ENCODE data around the gene FCHSD2. TPM values are rescaled to one million over a fixed set of nuclear protein-coding genes. Genes with fewer than 3 reads are reported as not detected.

The FCHSD2 gene
- polyA plus RNA-seq, 1 donor (not counting 4 experiments of a cell fraction or from before 2014, with no cell fraction given): 14.2 TPM

DNA sequence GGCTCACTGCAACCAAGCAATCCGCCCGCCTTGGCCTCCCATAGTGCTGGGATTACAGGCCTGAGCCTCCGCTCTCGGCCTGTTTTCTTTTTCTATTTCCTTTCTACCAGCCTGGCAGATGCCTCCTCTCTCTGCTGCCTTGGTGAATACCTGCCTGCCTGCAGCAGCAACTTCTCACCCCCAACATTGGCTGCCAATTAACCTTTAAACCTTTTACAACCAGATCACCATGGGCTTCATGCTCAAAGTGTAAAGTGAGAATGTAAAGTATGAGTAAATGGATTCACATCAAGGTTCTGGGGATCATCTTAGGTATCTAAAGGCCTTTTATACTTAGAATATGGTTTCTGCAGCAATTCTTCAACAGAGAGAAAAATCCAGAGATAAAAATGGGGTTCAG, 13.0 kb upstream of the FCHSD2 start:
- no peaks in the 10 kb centered on the region for H3K27me3 ChIP-seq (ENCODE audit: control insufficient read depth, extremely low read depth, insufficient read depth, low read length)
- H3K4me1 ChIP-seq (ENCODE audit: control insufficient read depth, extremely low read depth, insufficient read depth, low read length): peaks cover 15% of the 10 kb centered on the region
- H2AFZ ChIP-seq (ENCODE audit: control insufficient read depth, low read length): no peak overlapping the region
- DNase-seq (ENCODE audit: low read depth, low spot score): no peak
- H4K20me1 ChIP-seq (ENCODE audit: control insufficient read depth, extremely low read depth, insufficient read depth, low read length): no peaks in the 10 kb centered on the region
- dilution Hi-C loops (cut with MboI; ENCODE audit: extremely low pct_ligation_motif_present, low sequenced_read_pairs): no loop called here
- TF ChIP-seq, protein P1, sequence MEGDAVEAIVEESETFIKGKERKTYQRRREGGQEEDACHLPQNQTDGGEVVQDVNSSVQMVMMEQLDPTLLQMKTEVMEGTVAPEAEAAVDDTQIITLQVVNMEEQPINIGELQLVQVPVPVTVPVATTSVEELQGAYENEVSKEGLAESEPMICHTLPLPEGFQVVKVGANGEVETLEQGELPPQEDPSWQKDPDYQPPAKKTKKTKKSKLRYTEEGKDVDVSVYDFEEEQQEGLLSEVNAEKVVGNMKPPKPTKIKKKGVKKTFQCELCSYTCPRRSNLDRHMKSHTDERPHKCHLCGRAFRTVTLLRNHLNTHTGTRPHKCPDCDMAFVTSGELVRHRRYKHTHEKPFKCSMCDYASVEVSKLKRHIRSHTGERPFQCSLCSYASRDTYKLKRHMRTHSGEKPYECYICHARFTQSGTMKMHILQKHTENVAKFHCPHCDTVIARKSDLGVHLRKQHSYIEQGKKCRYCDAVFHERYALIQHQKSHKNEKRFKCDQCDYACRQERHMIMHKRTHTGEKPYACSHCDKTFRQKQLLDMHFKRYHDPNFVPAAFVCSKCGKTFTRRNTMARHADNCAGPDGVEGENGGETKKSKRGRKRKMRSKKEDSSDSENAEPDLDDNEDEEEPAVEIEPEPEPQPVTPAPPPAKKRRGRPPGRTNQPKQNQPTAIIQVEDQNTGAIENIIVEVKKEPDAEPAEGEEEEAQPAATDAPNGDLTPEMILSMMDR (optimal IDR thresholded peaks at IDR 0.05 in 1 of 3, IDR thresholded peaks at IDR 0.05 in 1 of 3, conservative IDR thresholded peaks at IDR 0.05 in 1 of 3; ENCODE audit: extremely low read depth in 1 of 3, insufficient read depth in 2 of 3, low read length in 3 of 3): no peak
- TF ChIP-seq EZH2 (IDR thresholded peaks at IDR 0.05; ENCODE audit: low read length): no peak
- no peaks in the 10 kb centered on the region for H3K9me3 ChIP-seq (ENCODE audit: control insufficient read depth, low read depth, low read length)
- H3K9ac ChIP-seq (ENCODE audit: control insufficient read depth, extremely low read depth, insufficient read depth, low read length): no peak overlapping the region
- H3K79me2 ChIP-seq (ENCODE audit: control insufficient read depth, insufficient read depth, low read length): no peaks in the 10 kb centered on the region
- no peaks in the 10 kb centered on the region for H3K9me1 ChIP-seq (ENCODE audit: control insufficient read depth, extremely low read depth, insufficient read depth, low read length)
- no peak overlapping the region for H3K27ac ChIP-seq (ENCODE audit: control insufficient read depth, insufficient read depth, low read length)
- H3K36me3 ChIP-seq (ENCODE audit: control insufficient read depth in 2 of 2, extremely low read depth in 1 of 2, insufficient read depth in 2 of 2, low read length in 2 of 2): no peaks in the 10 kb centered on the region
- no peak for FAIRE-seq
- no peak overlapping the region for H3K4me3 ChIP-seq (ENCODE audit: control insufficient read depth in 2 of 3, extremely low read depth in 1 of 3, insufficient read depth in 2 of 3, low read depth in 1 of 3, low read length in 3 of 3)
- H3K4me2 ChIP-seq (ENCODE audit: control insufficient read depth, extremely low read depth, insufficient read depth, low read depth, low read length): no peak overlapping the region

DNA sequence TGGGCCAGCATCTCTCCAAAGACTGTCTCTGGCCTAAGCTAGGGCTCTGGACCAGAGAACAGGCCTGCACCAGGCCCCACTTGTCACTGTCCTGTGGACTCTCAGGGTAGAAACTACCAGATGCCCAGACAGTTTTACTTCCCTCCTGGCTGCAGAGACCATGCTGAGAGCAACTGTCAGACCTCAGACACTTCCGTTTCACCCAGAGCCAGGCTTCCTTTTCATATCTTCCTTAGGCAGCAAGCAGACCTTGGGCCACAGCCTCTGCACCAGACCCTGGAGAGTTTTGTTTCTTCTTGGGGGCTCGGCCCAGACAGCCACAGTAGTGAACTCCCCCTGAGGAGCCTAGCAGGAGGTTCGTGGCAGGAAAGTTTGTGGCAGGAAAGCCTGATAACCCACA, 12.1 kb upstream of the FCHSD2 start:
- H3K36me3 ChIP-seq (ENCODE audit: control insufficient read depth in 2 of 2, extremely low read depth in 1 of 2, insufficient read depth in 2 of 2, low read length in 2 of 2): no peaks in the 10 kb centered on the region
- dilution Hi-C loops (cut with MboI; ENCODE audit: extremely low pct_ligation_motif_present, low sequenced_read_pairs): no loop called here
- H3K4me2 ChIP-seq (ENCODE audit: control insufficient read depth, extremely low read depth, insufficient read depth, low read depth, low read length): no peak overlapping the region
- no peak overlapping the region for H3K9ac ChIP-seq (ENCODE audit: control insufficient read depth, extremely low read depth, insufficient read depth, low read length)
- no peaks in the 10 kb centered on the region for H3K27me3 ChIP-seq (ENCODE audit: control insufficient read depth, extremely low read depth, insufficient read depth, low read length)
- H2AFZ ChIP-seq (ENCODE audit: control insufficient read depth, low read length): no peak overlapping the region
- FAIRE-seq: no peak
- peaks cover 15% of the 10 kb centered on the region for H3K4me1 ChIP-seq (ENCODE audit: control insufficient read depth, extremely low read depth, insufficient read depth, low read length)
- TF ChIP-seq, protein P1 (optimal IDR thresholded peaks at IDR 0.05 in 1 of 3, IDR thresholded peaks at IDR 0.05 in 1 of 3, conservative IDR thresholded peaks at IDR 0.05 in 1 of 3; ENCODE audit: extremely low read depth in 1 of 3, insufficient read depth in 2 of 3, low read length in 3 of 3): no peak
- no peak for TF ChIP-seq EZH2 (IDR thresholded peaks at IDR 0.05; ENCODE audit: low read length)
- no peak for DNase-seq (ENCODE audit: low read depth, low spot score)
- no peaks in the 10 kb centered on the region for H3K79me2 ChIP-seq (ENCODE audit: control insufficient read depth, insufficient read depth, low read length)
- H3K27ac ChIP-seq (ENCODE audit: control insufficient read depth, insufficient read depth, low read length): no peak overlapping the region
- no peaks in the 10 kb centered on the region for H3K9me3 ChIP-seq (ENCODE audit: control insufficient read depth, low read depth, low read length)
- H4K20me1 ChIP-seq (ENCODE audit: control insufficient read depth, extremely low read depth, insufficient read depth, low read length): no peaks in the 10 kb centered on the region
- H3K9me1 ChIP-seq (ENCODE audit: control insufficient read depth, extremely low read depth, insufficient read depth, low read length): no peaks in the 10 kb centered on the region
- H3K4me3 ChIP-seq (ENCODE audit: control insufficient read depth in 2 of 3, extremely low read depth in 1 of 3, insufficient read depth in 2 of 3, low read depth in 1 of 3, low read length in 3 of 3): no peak overlapping the region
